Stimulated activated CD8-positive, alpha-beta memory T cell treated with anti-CD3 and anti-CD28 coated beads, Interleukin-4, amount 100 ng/mL, for 4 hours (primary cell): ENCODE measurements around the gene AFF3.

Source experiments
- DNase-seq, 2 donors: peaks; one replicate each; pipeline ENCODE4 v3.0.0-alpha.2; 2020; ENCODE audit warnings: low read depth in 2 of 2, low spot score in 1 of 2

The AFF3 gene

GRCh38 chr2:99711144-99711543 lies 431.2 kb downstream of the AFF3 start:
- no peak for DNase-seq

- DNase-seq, result no peak
These were observed 431.7 kb downstream of the AFF3 start for GRCh38 chr2:99710721-99711120.

GRCh38 chr2:99709229-99709628 lies 433.2 kb downstream of the AFF3 start:
- DNase-seq, result no peak

DNA sequence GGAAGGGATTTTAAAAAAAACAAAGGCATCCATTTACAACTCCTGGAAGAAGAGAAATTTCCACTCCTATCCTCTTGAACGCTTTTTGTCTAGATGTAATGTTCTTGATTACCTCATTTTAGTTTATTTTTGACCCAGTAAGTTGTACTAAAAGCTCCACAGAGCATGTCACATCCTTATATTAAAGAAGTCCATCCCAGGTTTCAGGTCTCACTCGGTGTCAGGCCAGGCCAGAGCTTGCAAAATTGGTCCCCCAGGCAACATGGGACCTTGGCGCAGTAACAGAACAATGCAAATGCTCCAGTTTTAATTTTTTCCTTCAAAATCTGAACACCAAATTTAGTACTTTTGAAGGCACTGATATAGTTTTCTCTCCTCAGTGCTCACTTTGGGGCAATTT lies 434.2 kb downstream of the AFF3 start:
- DNase-seq, result no peak

DNA sequence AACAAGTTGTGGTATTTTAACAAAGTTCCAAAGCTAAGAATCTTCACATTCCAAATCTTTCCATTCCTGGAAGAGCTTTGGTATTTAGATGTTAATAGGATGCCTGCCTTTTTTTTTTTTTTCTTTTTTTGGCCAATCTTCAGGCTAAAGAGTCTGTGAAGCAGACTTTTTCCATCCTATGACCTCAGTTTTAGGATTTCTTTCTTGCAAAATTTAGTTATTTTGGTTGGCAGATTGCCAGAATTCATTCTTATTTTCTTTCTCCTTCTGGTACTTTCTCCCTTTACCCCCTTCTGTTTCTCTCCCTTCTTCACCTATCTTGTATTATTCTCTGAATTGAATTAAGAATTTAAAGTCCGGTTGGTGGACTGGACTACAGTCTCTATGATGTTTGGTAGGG lies 434.8 kb downstream of the AFF3 start:
- no peak for DNase-seq

- DNase-seq, result no peak
These were observed 435.7 kb downstream of the AFF3 start for GRCh38 chr2:99706735-99707134.

GRCh38 chr2:99701503-99701902 lies 440.9 kb downstream of the AFF3 start:
- no peak for DNase-seq

DNA sequence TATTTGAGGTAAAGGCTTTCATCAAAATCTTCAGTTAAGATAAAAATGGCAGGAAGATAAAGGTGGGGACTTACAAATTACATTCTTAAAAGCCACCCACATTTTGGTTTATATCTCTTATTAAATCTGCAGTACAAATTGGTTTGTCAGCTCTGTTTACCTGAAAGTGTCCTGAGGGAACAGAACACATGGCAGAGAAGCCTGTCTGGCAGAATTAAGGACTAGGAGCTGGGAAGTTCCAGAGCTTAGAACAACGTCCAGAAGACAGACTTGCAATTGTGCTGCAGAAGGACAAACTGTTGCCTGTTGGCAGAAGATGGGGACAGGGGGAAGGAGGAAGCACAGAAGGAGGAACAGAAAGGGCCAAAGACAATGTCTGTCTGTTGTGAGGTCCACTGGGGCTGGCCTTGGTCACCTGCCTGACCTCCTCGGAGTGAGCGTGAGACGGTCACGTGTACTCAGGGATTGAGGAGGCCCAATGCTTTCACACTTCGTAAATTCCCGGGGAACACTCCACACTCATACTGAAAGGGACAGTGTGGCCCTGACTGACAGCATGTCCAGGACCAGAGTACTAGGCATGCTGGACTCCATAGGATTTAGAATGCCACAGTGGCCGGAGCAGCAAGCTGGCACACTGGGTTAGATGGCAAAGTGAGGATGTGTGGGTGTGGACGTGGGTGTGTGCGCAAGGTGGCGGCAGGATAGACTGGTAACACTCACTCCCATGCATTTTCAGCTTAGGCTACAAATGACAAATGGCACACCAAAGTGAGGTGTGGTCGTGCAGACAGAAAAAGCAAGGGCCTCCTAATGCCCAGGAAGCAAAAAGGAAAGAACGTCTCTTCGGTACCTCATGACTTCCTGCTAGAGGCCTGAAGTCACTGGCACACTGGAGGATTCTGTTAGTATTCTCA lies 441.6 kb downstream of the AFF3 start:
- DNase-seq, result no peak

DNA sequence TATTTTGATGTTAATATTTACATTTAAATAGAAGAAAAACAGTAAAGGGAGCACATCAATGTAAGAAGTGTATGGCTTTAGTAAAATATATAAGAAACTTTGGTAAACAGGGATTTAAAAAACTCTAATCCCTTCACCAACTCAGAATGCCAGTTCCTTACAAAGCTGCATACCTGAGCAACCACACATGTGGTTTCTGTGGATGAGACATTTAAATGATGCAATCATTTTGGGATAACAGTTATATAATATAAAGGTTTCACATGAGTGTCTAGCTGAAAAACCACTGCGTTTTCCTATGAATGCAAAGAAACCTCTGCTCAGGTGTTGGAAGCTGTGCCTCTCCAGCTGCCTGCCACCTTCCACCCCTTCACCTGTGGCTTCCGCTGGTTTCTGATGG lies 443.5 kb downstream of the AFF3 start:
- no peak for DNase-seq

- DNase-seq, result no peak
These were observed 444.4 kb downstream of the AFF3 start for GRCh38 chr2:99697811-99698568.

- DNase-seq, result no peak
These were observed 446.5 kb downstream of the AFF3 start for GRCh38 chr2:99695944-99696253.

- no peak for DNase-seq
These were observed 447.1 kb downstream of the AFF3 start for GRCh38 chr2:99695130-99695943.

DNA sequence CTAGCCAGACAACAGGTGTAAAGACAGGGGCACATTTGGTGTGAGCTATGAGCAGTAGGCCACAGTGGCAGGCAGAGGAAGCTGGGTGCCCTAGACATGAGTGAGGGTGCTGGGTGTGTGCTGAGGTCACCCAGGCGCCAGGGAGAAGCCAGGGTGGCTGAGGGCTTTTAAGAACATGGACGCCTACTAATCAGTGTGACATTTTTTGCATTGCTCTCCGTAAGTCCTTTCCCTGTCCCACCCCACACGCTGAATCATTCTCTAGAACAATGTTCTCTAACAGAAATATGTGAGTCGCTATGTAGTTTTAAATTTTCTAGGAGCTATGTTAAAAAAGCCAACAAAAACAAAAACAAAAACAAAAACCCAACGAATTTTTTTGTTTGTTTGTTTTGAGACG lies 448.1 kb downstream of the AFF3 start:
- no peak for DNase-seq

DNA sequence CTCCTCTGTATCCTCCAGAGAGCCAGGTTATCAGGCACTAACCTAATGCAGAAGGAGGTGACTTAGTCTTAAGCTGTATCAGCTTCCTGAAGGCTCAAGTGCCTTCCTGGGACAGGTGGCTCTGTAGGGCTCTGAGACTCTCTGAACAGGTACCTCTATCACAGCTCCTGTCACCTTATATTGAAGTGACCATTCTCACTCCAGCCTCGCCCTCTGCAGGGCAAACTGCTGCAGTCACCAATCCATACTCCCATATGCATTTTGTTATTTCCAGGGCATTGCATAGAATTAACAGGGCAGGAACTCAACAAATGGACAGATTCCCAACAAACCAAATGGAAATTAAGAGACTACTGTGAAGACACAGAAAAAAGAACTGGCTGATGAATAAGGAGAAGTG lies 449.6 kb downstream of the AFF3 start:
- no peak for DNase-seq

DNA sequence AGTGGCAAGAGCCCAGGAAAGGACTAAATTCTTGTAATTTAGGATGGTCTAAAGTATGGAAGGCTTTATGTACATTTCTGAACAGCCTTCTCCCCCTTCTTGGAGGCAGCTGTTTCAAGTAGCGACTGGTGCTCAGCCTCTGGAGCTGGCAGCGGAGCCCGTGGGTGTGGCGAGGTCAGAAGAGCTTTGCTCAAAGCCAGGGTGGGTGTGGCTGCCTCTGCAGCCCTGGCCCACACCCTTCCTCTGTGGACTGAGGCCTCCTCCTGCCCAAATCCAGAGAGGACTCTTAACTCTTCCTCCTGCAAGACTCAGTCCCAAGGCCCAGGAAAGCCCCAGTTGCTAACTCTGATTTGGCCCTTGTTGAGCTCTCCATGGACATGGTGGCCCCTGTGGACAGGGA lies 450.5 kb downstream of the AFF3 start:
- no peak for DNase-seq

GRCh38 chr2:99689145-99689742 lies 453.1 kb downstream of the AFF3 start:
- no peak for DNase-seq

GRCh38 chr2:99688699-99689098 lies 453.7 kb downstream of the AFF3 start:
- no peak for DNase-seq

- no peak for DNase-seq
These were observed 459.9 kb downstream of the AFF3 start for GRCh38 chr2:99682275-99683060.

DNA sequence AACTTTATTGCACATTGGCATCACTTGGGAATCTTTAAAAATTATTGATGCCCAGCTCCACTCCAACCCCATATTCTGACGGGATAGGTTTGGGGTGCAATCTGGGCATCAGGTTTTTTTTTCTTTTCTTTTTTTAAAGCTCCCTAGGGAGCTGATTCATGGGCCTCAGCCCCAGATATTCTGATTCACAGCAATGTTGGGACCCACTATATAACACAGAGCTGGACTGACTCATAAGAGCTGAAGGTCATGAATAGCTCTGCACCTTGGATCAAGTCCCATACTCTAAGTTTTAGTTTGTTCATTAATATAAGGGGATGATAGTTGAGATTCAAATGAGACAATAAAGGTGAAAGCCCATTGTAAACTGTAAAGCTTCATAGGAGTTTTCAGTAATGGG lies 461.4 kb downstream of the AFF3 start:
- no peak for DNase-seq

DNA sequence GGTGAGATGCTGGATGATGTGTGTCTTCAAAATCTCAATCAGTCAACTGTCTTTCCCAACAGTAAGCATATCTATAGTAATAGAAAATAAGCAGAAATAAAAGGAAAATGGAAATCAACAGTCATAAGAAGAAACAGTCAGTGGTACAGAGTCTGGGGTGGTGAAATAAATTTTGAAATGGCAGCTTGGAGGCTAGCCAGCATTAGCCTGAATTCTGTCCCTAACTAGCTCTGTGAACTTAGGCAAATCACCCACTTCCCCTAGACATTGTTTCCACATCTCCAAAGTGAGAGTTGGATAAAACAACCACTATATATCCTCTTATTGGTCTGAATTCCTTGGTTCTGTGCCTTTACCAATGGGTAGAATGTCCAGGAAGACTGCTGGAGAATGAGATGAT lies 462.9 kb downstream of the AFF3 start:
- DNase-seq, result no peak

DNA sequence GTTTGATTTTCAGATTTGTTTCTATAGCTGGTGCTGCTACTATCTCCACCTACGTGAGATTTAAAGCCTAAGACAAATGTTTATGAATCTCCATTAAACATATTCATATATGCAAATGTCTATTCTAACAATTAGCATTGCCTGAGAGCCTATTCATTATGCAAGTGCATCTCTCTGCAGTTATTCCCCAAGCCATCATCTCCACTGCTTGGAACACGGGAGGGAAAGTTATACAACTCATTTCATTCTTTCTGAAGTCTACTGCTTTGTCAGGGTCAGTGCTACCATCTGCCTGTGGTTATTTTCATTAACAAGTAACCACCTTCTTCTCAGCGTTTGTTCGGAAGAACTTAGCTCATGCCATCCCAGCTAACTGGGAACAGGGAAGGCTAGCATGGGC lies 463.8 kb downstream of the AFF3 start:
- no peak for DNase-seq
